GM13977 (cell line): Measurements from ENCODE around the gene SPATA46.
"Not testable (repeated sequence)": the region's sequence is repeated elsewhere in the genome, so short reads cannot be mapped to it uniquely, and the experiment has no call there.

ENCODE experiments used
- DNase-seq: peaks from one replicate; pipeline ENCODE4 v3.0.0; 2012; ENCODE audit warnings: low spot score
- CTCF ChIP-seq: IDR thresholded peaks from 2 replicates; pipeline ENCODE4 v1.5.1; 2012; ENCODE audit warnings: mild to moderate bottlenecking, control low read depth; ENCODE audit not compliant: insufficient read depth; ENCODE audit errors: extremely low read depth, missing control alignments
- in situ Hi-C: fragments of 300-500 bp; cut with MboI; formaldehyde crosslinking; loops from one replicate; pipeline ENCODE4 v1.12.0; 2022; ENCODE audit warnings: low sequenced_read_pairs, low pct_unique_long_range_greater_than_20kb, mixed read lengths, inconsistent platforms; ENCODE audit not compliant: unreplicated experiment

The SPATA46 gene

GRCh38 chr1:162359523-162360236 is 17.0 kb downstream of the SPATA46 start:
- DNase-seq, result no peak
- in situ Hi-C loops, result no loop called here
- TF ChIP-seq CTCF, result no peak

GRCh38 chr1:162358928-162359327 is 17.7 kb downstream of the SPATA46 start:
- in situ Hi-C loops, result no loop called here
- DNase-seq, result no peak
- no peak for TF ChIP-seq CTCF

GRCh38 chr1:162357681-162358266 is 18.9 kb downstream of the SPATA46 start:
- TF ChIP-seq CTCF, result peak; percentile 45
- DNase-seq, result no peak
- in situ Hi-C loops, result no loop called here

GRCh38 chr1:162353702-162354101 is 23.0 kb downstream of the SPATA46 start:
- no peak for TF ChIP-seq CTCF
- DNase-seq, result no peak
- in situ Hi-C loops, result no loop called here

- DNase-seq, result no peak
- TF ChIP-seq CTCF, result no peak
- in situ Hi-C loops, result no loop called here
Measured at GRCh38 chr1:162353078-162353477, 23.6 kb downstream of the SPATA46 start.

GRCh38 chr1:162351874-162352273 is 24.8 kb downstream of the SPATA46 start:
- in situ Hi-C loops, DNase-seq: not testable (repeated sequence)

- in situ Hi-C loops, result no loop called here
- TF ChIP-seq CTCF, result no peak
- DNase-seq, result no peak
Measured at GRCh38 chr1:162351246-162351842, 25.3 kb downstream of the SPATA46 start.
